GM12865 (cell line): ENCODE measurements around the gene MAN2B2.

Source experiments
- DNase-seq: peaks from one replicate; pipeline ENCODE4 v3.0.0; 2010; ENCODE audit warnings: low read depth
- H3K4me3 ChIP-seq: 2 replicates; pipeline ENCODE4 v1.5.1; 2011; ENCODE audit warnings: mild to moderate bottlenecking, low read depth, low read length, control low read depth
- TF ChIP-seq, protein P1 (sequence below): IDR thresholded peaks from 2 replicates; pipeline ENCODE4 v1.5.1; 2011; ENCODE audit warnings: low read length, control low read depth, low read depth, inconsistent platforms; ENCODE audit not compliant: insufficient read depth; ENCODE audit errors: missing control alignments

Gene MAN2B2

GRCh38 chr4:6613676-6614651, 39.0 kb downstream of the MAN2B2 start:
- H3K4me3 ChIP-seq = no peak overlapping the region
- TF ChIP-seq, protein P1, sequence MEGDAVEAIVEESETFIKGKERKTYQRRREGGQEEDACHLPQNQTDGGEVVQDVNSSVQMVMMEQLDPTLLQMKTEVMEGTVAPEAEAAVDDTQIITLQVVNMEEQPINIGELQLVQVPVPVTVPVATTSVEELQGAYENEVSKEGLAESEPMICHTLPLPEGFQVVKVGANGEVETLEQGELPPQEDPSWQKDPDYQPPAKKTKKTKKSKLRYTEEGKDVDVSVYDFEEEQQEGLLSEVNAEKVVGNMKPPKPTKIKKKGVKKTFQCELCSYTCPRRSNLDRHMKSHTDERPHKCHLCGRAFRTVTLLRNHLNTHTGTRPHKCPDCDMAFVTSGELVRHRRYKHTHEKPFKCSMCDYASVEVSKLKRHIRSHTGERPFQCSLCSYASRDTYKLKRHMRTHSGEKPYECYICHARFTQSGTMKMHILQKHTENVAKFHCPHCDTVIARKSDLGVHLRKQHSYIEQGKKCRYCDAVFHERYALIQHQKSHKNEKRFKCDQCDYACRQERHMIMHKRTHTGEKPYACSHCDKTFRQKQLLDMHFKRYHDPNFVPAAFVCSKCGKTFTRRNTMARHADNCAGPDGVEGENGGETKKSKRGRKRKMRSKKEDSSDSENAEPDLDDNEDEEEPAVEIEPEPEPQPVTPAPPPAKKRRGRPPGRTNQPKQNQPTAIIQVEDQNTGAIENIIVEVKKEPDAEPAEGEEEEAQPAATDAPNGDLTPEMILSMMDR = no peak
- DNase-seq = no peak

DNA sequence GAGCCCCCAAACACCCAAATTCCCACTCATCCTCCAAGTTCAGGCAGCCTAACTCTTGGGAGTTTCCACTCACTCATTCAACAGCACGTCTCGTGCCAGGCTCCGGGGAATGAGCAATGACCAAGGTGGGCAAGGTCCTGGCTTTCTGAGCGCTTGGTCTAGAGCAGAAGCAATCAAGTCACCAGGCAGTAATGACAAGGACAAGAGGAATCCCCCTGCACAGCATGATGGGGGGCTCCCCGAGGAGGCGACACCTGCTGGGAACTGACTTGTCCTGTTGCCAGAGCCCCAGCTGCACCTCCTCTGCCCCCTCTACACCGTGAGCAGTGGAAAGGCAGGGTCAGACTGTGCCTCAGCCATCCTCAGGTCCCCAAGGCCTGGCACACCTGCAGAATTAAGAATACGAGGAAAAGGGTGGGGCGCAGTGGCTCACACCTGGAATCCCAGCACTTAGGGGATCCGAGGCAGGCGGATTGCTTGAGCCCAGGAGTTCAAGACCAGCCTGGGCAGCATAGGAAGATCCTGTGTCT, 39.8 kb downstream of the MAN2B2 start:
- TF ChIP-seq, protein P1 = no peak
- DNase-seq = no peak
- no peak overlapping the region for H3K4me3 ChIP-seq

DNA sequence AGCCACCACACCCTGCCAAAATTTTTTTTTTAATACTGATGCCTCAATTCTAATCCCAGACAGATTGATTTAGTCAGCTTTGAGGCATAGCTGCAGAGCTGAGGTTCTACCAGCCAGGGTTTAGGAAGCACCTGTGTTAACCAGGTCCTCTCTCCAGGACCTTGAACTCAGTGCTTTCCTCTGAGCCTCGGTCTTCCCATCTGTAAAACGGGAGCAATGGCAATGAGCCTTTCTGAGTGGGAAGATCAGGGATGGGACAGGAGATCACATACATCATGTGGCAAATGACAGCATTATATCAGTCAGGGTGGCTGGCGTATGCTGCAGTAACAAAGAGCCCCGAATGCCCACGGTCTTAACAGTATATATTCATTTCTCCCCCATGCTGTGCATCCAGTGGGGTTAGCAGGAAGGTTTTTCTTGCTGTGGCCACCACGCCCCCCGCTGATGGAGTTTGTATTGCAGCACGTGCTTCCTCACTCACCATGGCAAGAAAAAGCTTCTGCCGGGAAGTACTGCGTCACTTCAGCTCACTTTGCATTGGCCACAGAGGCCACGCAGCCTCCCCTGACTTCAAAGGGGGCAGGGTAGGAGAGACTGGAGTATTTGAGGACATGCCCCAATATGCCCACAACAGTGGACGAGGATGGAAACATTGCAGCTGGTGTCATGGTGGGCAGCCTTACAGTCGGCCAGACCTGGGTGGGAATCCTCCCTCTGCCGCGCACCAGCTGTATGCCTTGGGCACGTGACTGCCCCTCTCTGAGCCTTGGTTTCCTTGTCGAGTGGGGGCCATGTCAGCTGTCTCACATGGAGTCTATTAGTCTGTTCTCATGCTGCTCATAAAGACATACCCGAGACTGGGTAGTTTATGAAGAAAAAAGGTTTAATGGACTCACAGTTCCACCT, 41.4 kb downstream of the MAN2B2 start:
- TF ChIP-seq, protein P1 = no peak
- no peak overlapping the region for H3K4me3 ChIP-seq
- DNase-seq = no peak

DNA sequence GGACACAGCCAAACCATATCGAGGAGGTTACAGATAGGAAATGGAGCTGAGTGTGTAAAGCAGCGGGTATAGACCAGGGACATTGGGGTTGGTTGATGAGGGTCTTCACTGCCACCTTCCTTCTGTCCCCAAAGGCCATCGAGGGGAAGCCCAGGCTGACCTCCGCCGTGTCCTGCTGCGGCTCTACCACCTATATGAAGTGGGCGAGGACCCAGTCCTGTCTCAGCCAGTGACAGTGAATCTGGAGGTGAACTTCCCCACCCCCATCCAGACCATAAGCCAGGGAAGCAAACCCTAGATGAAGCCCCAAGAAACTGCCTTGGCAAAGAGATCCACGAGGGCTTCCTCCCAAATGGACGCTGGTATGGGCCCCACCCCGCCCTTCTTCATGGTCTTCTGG, 42.3 kb downstream of the MAN2B2 start:
- no peak overlapping the region for H3K4me3 ChIP-seq
- TF ChIP-seq, protein P1 = no peak
- no peak for DNase-seq

DNA sequence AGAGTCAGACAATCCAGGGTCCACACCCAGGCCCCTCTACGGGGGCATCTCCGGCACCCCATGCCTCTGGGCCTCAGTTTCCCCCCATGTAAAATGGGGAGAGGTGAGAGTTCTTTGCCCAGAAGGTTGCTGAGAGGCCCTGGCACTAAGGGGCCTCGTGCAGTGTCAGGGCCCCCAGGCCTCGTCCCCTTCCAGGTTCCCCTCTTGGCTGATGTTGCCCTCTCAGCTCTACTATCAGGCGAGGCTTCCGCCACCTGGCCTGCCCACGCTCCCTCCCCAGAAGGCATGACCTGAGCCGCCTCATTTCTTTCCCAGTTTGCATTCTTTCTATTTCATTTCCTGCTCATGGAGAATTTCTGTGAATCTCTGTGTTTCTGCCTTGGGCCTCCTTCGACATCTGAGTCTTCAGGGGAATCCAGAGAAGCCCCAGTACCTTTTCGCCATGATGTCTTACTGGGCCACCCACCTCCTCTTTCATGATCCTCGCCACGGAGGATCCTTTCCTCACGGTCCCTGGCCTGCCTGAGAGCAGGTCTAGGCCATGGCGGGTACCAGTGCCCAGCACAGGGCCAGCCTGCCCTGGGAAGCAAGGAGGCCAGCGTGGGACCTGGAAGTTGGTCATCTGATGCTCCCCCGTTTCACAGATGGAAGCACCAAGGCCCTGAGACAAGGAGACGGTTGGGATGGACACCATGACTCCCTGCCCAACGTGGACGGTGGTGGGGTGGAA, 43.6 kb downstream of the MAN2B2 start:
- H3K4me3 ChIP-seq = no peak overlapping the region
- TF ChIP-seq, protein P1 = no peak
- no peak for DNase-seq

- TF ChIP-seq, protein P1 = no peak
- DNase-seq = no peak
- no peak overlapping the region for H3K4me3 ChIP-seq
These were observed 44.1 kb downstream of the MAN2B2 start for GRCh38 chr4:6619116-6619465.
